DMS153 treated with DMSO at 0.1 percent for 48 hours (cell line): Measurements from ENCODE around the gene AUTS2.
"Not testable (repeated sequence)": the region's sequence is repeated elsewhere in the genome, so short reads cannot be mapped to it uniquely, and the experiment has no call there.

Experiments
- DNase-seq: peaks from one replicate; lab custom pipeline; 2025; ENCODE audit not compliant: unreplicated experiment; lab: John Stamatoyannopoulos, UW

The AUTS2 gene

DNA sequence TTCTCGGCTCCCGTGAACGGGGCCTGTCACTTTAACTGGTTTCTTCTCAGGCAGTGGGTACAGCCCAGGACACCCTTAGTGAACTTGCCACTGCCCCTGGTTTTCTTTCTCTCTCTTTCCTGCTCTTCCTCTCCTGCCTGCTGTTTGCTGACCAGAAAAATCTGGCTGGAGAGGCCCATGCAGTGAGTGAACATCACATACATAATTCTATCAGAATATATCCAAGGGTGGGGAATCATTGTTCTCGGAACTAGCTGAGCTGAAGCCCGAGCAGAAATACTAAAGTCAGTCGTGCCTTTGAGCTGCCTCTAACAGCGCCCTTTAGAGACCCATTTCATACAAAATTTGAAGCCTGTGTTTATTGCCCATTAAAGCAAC lies 1032.2 kb downstream of the AUTS2 start:
- no peak for DNase-seq

DNA sequence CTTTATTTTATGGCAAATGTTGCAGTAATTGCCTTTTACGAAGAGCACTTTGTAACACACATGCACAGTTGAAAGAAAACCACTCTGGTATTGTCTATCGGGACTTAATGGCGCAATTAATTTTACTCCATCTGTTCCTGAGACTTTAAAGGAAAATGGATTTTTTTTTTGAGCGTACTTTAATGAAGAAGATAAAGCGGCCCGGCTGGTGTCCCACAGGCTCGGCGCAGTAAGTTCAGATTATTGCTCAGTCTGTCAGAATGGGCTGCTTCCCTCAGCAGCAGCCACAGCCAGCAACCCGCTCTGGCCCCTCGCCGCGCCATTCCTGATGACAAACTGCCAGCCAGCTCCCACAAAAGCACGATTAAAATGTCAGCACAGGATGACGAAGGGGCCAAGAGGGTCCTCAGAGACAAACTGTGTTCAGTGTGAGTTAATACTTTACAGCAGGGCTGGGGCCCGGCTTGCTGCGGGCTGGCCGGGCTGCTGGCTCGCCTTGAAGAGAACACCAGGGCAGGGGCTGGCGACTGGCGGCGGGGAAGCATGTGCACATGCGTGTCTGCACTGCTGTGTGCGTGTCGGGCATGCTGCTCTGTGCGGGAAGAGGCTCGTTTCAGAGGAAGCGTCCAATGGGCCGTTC lies 1032.7 kb downstream of the AUTS2 start:
- DNase-seq = no peak

DNA sequence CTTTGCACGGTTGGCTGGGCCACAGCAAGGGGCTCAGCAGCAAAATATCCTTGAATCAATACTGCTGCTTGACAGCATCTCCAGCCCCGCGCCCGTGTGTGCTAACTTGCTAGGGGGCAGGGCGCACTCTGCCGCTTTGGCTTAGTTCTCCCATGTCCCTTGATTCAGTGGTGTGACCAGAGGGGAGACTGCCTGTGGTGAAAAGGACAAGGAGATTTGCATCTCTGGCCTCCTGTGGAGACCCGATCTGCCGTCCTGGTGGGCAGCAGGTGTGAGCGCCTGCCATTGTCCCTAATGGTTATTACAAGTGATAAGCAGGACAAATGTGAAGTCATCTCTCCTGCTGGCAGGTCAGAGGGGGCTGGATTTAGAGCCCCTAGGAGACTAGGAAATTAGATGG lies 1033.4 kb downstream of the AUTS2 start:
- DNase-seq = no peak

DNA sequence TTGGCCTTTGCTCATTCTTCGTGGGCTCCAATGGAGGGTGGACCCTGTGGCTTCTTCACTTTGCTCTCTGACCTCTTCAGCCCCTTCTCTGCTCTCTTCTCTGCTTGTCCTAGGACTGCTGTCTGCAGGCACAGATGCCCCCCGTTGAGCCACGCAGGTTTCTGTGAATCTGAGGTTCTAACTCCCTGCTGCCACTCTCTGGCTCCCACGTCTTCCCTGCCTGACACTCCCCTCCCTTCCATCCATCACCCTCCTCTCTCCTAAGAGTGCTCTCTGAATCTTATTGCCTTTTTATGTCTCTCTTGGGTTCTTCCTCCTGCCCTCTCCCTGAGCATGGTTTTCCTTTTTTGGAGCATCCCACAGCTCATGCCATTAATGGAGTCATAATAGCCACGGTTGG lies 1034.1 kb downstream of the AUTS2 start:
- no peak for DNase-seq

DNA sequence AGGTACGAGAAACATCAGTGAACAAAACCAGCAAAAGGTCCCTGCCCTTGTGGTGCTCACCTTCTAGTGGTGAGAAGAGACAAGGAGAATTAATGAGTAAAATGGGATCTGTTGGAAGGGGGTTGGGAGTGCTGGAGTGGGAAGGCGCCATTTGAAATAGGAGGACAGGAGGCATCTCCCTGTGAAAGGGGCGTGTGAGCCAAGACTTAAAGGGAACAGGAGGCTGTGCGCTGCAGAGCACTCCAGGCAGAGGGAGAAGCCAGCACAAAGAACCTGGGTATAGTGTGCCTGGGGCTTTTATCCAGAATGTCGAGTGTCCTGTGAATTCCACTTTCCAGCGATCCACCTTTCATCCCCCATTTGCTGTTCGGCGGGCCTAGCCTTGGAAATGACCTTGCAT lies 1035.8 kb downstream of the AUTS2 start:
- DNase-seq = no peak

DNA sequence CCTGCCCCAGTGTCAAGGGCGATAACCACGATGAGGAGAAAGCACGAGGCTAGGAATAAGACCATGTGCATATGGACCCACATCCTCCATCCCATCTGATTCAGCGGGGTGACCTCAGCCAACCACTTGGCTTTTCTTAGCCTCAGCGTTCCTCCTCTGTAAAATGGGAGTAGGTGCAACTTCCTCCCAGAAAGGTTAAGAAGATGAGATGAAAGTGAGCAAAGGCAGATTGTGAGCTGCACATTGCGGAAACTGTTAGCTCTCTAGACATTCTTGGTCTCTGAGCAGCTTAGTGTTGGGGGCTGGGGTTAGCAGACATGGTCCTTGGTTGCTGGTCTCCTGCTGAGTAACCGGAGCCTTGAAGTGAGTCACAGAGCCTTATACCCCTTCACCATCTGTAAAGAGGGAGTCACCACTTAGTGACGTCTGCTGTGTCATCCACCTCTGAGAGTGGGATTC lies 1036.4 kb downstream of the AUTS2 start:
- DNase-seq = no peak

DNA sequence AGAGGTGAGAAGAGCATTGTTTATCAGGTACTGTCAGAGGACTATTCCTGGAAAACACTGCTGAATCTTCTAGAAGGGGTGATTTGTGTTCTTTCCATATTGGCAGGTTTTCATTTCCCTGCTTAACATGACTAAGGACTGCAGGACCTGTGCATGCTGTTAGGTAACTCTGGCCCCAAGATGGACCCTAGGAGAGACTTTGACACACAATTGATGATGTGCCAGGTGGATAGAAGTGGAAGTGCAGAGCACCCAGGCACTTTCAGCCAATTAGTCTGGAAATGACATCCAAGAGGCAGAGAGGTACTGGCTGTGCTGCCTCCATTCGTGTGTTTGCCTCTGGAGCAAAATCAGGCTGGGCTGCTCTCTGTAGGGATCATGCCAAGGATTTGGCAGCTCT lies 1037.4 kb downstream of the AUTS2 start:
- no peak for DNase-seq

DNA sequence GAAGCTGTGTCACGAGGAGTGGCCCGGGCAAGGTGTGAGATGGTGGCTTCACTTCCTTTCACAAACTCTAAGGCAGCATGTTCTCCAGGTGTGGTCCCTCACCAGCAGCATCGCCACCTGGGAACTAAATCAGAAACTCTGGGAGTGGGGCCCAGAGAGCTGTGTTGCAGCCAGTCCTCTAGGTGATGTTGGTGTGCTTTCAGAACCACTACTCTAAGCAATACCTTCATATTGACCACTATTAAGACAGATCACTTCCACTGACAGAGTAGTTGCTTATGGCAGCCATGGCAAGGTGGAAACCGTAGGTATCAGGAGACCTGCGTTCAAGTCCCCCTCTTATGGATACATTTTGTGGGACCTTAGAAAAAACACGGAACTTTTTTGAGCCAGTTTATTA lies 1037.9 kb downstream of the AUTS2 start:
- DNase-seq = no peak

DNA sequence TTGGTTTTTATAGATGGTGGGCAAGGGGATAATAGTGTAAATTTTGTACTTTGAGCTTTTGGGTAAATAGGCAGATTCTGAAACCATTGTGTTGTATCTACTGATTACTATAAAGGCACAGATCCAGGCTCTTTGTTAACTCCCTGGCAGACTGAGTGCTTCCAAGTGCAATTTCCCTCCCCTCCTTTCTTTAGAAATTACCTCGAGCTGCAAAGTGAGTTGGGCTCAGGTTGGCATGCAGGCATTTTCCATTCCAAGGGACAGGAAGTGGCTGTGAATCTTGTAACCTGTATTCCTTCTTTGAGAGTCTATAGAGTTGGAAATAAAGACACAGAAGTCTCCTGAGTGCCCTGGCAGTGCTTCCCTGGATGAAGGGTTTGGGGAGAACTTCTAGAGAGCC lies 1039.5 kb downstream of the AUTS2 start:
- no peak for DNase-seq

DNA sequence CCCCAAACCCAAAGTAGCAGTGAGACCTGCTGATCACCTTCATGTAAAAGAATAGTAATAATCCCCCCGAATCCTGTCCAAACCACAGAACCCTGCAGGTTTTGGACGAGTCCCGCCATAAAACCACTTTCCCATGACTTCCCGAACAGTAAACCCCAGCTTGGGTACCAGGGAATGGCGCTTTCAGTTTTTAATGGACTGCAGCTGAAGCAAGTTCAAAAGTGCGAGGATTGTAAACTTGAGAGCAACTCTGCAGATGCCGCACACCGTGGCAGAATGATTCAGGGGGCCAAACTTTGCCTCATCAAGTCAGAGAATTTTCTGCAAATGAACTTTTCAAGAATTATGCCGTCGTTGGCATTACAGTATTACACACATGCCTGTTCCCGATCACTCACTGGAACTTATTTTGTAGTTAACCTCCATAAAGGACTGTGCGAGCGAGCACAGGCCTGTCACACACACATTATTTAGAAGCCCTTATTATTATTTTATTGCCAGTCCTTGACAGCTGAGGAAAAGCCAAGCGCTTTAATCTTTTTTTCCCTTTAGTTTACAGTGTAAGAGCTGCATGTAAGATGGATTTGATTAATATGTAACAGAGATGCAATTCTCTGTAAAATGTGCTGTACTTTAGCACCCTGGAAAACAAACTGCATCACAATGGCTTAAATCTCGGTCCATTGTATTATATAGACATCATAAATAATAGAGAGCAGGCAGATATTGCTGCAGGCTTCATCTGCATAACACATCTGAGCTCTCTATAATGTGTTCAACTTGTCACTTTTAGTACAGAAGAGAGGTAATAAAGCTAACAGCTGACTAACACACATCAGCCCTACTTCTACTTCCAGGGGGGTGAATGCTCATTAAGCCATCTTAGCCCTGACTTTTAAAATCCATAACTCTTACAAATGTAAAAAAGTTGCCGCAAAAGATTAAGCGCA lies 1040.2 kb downstream of the AUTS2 start:
- no peak for DNase-seq

DNA sequence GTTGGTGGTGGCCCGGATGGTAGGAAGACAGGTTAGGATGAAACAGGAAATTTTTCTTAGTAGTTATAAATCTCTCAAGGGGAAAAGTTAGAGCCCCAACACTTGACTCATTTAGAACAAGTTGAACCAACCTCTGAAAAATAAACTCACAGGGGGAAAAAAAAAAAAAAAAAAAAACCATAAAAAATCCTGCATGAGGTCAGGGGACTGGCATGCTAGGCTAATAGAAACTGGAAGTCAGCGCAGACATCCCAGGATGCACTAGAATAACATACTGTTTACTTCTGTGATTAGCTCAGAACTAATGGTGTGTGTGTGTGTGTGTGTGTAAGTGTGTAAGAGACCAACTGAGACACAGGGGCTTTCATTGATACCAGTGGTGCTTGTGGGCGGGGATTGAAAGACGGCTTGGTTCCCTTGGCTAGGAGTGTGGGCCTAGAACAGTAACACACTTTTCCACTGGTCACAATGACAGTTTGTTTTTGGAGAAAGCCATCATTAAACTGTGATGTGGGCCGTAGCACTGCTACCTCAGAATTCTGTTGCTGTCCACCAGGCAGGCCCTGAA lies 1042.1 kb downstream of the AUTS2 start:
- DNase-seq = no peak

DNA sequence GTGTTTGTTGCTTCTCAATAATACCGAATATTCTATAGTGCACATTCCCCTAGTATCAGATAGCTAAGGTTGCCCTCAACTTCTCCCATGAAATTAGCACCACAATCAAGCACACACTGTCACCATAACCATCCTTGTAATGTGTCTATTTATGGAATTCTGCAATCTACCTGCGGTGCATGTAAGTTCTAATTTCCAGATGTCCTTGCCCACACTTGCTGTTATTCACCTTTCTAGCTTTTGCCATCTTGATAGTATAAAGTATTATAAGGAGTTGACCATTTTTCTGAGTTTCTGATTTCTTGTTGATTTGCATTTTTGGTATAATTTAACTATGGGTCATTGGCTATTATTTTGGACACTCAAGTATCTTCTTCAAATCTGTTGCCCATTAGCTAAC lies 1043.6 kb downstream of the AUTS2 start:
- DNase-seq = no peak

DNA sequence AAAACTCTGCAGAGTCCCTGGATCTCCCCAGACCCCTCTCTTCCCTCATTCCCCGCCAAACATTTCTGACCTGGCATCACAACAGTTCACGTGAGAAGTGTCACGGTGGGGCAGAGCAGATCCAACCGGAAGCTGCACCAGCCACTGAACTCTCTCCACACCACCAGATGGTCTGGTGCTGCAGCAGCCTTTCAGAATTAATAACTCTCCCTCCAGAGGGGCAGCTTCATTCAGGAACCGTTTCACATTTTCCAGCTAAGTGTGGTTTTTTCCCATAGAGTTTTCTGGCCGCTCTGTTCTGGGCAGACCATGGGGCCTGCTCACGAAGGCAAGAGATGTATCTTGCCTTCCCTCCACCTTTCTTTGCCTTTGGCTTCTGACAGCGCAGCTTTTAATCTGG lies 1047.0 kb downstream of the AUTS2 start:
- no peak for DNase-seq

DNA sequence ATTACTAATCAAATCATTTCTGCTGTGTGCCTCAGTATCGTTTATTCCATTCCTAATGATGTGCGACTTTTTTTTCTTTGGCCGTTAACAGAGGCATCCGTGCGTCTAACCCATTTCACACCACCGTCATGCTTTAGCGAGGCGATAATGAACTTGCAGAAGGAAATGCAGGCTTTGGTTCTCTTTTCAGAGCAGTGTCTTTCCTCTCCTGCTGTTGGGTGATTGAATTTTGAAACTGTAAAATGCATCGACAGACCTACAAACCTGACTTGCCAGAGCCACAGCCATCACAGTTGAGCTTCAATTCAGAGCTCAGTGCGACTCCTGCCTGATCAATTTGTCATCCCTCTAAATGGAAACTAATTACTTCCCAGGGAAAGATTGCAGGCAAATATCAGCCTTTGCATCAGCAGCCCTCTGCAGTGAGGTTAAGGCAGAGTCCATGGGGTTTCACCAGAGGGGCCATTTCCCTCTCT lies 1047.6 kb downstream of the AUTS2 start:
- DNase-seq = no peak

DNA sequence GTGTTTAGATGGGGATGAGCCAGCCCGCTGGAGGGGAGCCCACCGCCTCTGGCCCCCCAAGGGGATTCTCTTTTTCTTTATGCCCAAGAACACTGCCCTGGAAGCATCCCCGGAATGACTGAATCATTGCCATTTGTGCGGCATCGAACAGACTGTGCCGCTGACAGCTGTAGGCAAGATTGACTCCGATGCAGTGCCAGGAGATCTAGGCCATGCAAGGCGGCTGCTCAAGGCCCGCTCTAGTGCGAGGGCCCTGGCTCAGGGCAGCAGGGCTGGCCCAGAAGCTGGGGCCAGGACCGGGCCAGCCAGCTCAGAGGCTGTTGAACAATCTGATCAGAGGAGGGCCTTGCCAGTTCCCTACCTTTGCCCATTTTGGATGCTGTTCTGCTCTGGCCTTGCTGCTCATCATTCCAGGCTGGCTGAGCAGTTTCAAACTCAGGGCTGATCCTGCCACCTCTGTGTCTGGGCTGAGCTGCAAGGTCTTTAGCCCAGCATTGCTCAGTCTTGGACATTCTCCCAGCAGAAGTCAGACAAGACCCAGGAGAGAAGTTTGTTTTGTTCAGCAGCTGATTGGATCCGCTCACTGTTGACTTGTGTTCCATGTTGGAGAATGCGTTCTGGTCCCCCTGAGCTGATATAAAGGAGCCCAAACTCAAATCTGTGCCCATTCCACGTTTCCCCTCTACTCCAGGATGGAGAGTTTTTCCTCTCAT lies 1048.4 kb downstream of the AUTS2 start:
- no peak for DNase-seq

DNA sequence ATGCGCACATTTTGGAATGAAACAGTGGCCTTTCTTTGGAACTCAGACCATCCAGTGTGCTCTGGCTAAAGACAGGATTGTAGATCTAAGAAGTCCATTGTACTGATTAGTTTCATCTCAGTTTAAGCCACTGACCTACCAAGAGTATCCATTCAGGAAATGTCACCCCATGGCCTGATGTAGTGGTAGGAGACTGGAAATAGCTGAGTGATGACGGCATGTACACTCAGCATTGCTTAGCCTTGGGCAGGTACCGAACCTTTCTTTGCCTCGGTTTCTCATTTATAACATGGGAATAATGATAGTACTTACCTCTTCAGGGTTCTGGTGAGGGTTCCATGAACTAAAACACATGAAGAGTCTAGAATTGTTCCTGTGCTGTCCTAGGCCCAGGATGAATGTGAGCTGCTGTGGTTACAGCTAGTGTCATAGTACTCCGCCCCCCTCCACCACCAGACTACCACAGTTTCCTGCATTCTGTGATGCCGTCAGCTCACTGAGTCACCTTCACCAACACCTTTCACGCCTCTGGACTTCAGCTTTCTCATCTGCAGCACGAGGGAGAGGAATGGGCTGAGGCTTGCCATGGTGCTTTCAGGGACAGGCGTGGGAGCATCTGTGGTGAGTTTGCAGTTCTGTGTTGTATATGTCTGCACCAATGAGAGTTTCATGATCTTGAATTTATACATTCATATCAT lies 1049.7 kb downstream of the AUTS2 start:
- DNase-seq = no peak

DNA sequence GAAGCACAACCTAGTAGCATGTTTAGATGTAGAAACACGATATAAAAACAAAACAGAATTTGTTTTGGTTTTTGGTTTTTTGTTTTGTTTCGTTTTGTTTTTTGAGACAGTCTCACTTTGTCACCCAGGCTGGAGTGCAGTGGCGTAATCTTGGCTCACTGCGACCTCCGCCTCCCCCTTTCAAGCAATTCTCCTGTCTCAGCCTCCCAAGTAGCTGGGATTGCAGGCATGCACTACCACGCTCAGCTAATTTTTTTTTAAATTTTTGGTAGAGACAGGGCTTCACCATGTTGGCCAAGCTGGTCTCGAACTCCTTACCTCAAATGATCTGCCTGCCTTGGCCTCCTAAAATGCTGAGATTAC lies 1050.2 kb downstream of the AUTS2 start:
- DNase-seq = not testable (repeated sequence)

DNA sequence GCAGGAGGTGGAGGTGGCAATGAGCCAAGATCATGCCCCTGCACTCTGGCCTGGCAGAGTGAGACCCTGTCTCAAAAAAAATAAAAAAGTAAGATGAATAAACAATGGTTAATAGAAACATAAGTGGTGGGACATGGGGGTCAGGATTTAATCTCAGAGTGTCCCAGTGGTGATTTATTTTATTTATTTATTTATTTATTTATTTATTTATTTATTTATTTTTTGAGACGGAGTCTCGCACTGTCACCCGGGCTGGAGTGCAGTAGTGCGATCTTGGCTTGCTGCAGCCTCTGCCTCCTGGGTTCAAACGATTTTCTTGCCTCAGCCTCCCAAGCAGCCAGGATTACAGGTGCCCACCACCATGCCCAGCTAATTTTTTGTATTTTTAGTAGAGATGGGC lies 1051.0 kb downstream of the AUTS2 start:
- DNase-seq = no peak

DNA sequence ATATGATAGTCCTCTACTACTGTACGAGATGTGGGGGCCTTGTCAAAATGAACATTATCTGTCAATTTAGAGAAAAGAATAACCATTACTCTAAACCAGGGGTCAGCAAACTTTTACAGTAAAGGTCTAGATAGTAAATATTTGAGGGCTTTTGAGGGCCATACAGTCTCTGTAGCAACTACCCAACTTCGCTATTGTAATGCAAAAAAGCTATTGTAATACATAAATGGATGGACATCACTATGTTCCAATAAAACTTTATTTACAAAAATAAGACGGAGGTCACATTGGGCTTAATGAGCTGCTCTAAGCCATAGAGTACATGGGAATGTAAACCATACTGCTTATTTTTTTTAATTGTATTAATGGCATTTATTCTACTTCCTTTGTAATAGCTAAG lies 1055.9 kb downstream of the AUTS2 start:
- DNase-seq = no peak

DNA sequence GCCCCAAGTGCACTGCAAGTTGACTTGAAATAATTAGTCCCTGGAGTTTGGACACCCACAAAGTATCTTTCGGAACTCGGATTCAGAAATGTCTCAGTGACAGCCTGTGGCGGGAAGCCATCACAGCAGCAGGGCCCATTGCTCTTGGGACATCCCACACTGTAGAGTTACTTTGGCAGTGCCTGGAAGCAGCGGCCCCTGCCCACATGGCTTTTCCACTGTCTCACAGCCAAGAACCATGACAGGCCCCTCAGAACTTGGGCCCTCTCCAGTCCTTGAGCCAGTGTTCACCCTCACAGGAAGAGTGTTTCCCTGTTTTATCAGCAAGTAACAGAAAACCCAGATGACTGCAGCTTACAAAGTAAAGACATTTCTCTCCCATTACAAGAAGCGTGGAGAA lies 1056.7 kb downstream of the AUTS2 start:
- DNase-seq = no peak

DNA sequence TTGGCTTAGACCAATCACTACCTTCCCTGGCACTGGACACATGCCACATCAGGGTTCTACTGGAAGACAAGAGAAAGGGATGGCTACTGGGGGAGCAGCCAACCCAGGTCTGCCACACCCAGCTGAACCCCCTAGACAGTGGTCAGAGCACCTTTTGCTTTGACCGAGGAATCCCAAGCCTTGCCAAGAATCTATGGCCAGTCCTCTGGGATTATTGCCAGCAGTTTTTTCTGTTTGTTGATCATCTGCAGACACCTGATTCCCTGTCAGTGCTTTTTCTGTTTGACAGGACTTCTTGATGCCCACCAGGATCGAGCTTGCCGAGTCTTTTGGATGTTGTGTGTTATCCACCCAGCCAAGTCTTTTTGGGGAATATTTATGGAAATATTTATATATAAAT lies 1057.4 kb downstream of the AUTS2 start:
- DNase-seq = no peak
